NCI-H460 (cell line): ENCODE data around the gene ABCE1. TPM values are rescaled to one million over a fixed set of nuclear protein-coding genes. Genes with fewer than 3 reads are reported as not detected.

Experiments used
- DNase-seq: peaks from one replicate; pipeline ENCODE4 v3.0.0-alpha.2; 2016; ENCODE audit warnings: low read depth; ENCODE audit errors: extremely low read depth
- small RNA-seq, 2 experiments: library from RNA; depleted of rRNA; stranded (forward); fragments of <200 nt; gene quantifications; one replicate each; pipeline ENCODE3, GENCODE V24; 2014
- total RNA-seq: library from RNA; depleted of rRNA; stranded (reverse); fragments of >200 nt; shearing (Covaris generic); gene quantifications from 2 replicates; pipeline ENCODE4 v1.2.3, GENCODE V29; 2014; rRNA removed

The ABCE1 gene
- total RNA-seq, 1 experiment from 2014 or later: 185 TPM

- no peak for DNase-seq
These were observed 73.8 kb downstream of the ABCE1 start for GRCh38 chr4:145171911-145172310.

GRCh38 chr4:145176641-145177432 is 78.7 kb downstream of the ABCE1 start:
- no peak for DNase-seq

GRCh38 chr4:145177511-145177905 is 79.4 kb downstream of the ABCE1 start:
- DNase-seq: no peak

GRCh38 chr4:145177906-145178538 is 79.9 kb downstream of the ABCE1 start:
- no peak for DNase-seq

- DNase-seq: no peak
These were observed 80.7 kb downstream of the ABCE1 start for GRCh38 chr4:145178740-145179280.

Small RNA genes lying within 50 kb of the gene (small RNA-seq; reads per million reads assigned to genes)
- 0 reads per million in 2 experiments for gene RF00019

Other genes with a start within 250 kb of the ABCE1 start
- gene ANAPC10, start 115 bp upstream of the ABCE1 start, total RNA-seq: 26.6 and 28.3 TPM in 2 replicates
- gene OTUD4, start 82.3 kb downstream of the ABCE1 start, total RNA-seq: 16.7 and 19.2 TPM in 2 replicates